Measurements from ENCODE around the gene CIC.

Gene CIC

DNA sequence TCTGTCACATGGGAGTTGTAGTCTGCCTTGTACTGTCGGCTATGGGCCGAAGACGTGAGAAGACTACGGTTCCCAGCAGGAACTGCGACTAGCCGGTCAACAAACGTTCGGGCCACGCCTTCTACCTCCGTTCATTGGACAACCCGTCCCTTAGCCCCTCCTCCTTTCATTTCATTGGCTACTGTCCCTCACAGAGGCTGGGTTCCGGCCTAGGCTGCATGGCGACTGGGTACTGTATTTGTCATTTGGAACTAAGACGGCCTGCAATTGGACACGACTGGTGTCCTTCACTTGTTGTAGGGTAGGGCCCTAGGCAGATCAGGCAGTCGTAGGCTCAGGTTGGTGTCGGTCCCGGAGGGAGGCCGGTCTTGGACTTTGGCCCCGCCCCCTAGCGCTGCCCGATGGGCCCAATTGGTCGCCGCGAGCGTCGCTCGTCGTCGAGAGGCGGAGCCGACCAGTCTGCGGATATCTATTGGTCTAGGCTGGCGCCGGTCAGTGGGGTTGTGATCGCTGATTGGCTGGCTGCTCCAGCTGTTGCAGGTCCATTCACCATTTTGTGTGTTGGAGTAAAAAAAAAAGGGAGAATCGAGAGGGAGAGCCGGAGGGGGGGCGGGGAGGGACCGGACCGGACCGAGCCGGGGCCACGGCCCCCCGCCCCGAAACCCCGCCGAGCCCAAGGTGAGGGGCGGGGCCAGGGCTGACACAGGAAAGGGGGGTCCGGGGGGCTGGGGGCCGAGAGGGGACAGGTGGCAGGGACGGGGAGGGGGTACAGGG lies at the start of gene CIC:
Gene CIC (plus strand): TSS at position 549 of the 774 bp plus-strand sequence. CDS start 2,532 bp downstream, outside the sequence.
- peak; percentile 97 to 99 (median 99) for DNase-seq (ENCODE audit: low read depth in 3 of 3, low spot score in 1 of 3)

- peak; percentile 89 to 94 (median 94) for DNase-seq (ENCODE audit: low read depth in 3 of 3, low spot score in 1 of 3)
Observed at GRCh38 chr19:42219812-42220750, 49.0 kb upstream of the CIC start, which contains the start of gene ZNF526. Gene ZNF526 (plus strand): TSS chr19:42220312. CDS start chr19:42224404, 4,092 bp downstream.

- DNase-seq (ENCODE audit: low read depth in 3 of 3, low spot score in 1 of 3): no peak
Observed at GRCh38 chr19:42220751-42221097, 48.3 kb upstream of the CIC start.

DNA sequence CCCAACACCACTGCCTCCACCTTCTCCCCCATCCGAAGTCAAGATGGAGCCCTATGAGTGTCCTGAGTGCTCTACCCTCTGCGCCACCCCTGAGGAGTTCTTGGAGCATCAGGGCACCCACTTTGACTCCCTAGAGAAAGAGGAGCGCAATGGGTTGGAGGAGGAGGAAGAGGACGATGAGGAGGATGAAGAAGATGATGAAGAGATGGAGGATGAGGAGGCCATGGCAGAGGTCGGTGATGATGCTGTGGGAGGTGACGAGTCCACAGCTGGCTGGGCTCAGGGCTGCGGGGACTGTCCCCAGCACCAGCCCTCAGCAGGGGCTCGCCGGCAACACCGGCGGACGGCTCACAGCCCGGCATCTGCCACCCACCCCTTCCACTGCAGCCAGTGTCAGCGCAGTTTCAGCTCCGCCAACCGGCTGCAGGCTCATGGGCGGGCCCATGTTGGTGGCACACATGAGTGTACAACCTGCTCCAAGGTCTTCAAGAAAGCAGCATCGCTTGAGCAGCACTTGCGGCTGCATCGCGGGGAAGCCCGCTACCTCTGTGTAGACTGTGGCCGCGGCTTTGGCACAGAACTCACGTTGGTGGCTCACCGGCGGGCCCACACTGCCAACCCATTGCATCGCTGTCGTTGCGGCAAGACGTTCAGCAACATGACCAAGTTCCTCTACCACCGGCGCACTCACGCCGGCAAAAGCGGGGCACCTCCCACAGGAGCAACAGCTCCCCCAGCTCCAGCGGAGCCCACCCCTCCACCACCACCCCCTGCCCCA lies 43.9 kb upstream of the CIC start:
- no peak for DNase-seq (ENCODE audit: low read depth in 3 of 3, low spot score in 1 of 3)

- DNase-seq (ENCODE audit: low read depth in 3 of 3, low spot score in 1 of 3): no peak
Observed at GRCh38 chr19:42225718-42226292, 43.2 kb upstream of the CIC start.

- DNase-seq (ENCODE audit: low read depth in 3 of 3, low spot score in 1 of 3): no peak
Observed at GRCh38 chr19:42226886-42227285, 42.2 kb upstream of the CIC start.

GRCh38 chr19:42228641-42229040 lies 40.4 kb upstream of the CIC start:
- no peak for DNase-seq (ENCODE audit: low read depth in 3 of 3, low spot score in 1 of 3)

DNA sequence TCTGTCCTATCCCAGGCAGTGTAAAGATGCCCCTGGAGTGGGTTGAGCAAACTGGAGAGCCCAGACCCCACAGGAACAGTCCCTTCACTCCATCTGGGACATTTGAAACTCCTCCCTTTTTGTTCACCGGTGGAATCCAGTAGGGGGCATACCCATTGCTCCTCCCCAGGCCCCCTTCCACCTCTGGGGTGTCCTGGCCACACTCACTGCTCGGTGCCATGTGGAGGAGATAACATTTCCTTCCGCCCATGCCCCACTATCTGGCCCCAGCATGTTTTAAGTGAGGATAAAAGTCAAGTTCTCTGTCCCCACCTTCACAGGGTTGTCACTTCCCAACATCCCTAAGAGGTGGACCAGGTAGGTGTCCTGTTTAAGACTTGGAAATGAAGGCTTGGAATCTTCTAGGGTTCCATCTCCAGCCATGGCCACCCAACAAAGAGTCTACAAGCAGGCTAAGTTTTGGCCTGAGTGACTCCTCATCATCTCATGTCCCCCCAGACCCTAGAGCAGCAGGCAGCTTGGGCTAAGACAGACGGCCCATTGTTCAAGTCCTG lies 39.7 kb upstream of the CIC start:
- no peak for DNase-seq (ENCODE audit: low read depth in 3 of 3, low spot score in 1 of 3)

DNA sequence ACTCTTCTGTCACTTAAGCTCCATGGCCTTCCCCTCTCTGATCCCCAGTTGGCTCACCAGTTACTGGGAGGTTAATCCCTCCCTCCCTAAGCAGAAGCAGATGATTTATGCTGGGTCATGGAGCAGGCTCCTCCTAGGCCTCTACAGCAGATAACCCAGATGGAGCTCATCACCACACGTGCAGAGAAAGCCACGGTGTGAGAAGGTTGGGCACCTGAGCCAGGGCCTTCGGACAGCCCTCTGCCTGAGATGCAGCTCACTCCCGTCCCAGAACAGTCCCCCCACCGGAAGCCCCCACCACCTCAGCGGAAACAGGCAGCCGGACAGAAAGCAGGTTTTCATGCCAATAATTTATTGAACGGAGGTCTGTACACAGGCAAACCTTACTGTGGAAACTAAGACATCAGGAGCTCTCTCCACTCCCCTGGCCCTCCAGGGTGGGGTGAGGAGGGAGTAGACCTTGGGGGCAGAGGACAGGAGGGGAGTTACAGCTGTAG lies 39.1 kb upstream of the CIC start:
- no peak for DNase-seq (ENCODE audit: low read depth in 3 of 3, low spot score in 1 of 3)

GRCh38 chr19:42230571-42230970 lies 38.5 kb upstream of the CIC start:
- no peak for DNase-seq (ENCODE audit: low read depth in 3 of 3, low spot score in 1 of 3)

DNA sequence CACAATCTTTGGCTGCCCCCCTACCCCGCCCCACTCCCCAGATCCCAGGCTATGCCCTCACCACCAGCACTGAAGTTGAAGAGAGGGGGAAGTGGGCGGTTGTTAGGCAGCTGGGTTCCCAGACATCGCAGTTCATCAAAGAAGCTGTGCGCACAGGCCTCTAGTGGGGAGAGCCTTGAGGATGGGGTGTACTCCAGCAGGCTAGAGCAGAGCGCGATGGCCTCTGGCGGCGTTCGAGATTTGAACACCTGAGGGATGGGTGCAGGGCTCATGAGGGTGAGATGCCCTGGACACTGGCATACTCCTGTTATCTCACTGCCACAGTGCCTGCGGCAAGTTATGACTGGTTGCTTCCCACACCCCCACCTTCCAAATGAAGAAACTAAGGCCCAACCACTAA lies 36.6 kb upstream of the CIC start:
- no peak for DNase-seq (ENCODE audit: low read depth in 3 of 3, low spot score in 1 of 3)

DNA sequence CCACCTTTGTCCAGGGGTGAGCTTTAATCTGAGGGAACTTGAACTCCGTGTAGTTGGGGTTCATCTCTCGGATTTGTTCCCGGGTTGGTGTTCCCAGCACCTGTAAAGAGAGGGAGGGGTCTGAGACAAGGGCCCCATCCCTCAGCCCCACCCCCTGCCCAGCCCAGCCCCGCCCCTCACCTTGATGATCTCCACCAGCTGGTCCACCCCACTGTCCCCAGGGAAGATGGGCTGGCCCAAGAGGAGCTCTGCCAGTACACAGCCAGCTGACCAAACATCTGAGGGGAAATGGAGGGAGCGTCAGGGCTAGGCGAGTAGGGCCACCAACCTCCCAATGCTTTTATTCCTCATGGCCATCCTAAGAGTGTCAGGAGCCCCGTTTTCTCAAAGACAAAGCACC lies 35.9 kb upstream of the CIC start:
- no peak for DNase-seq (ENCODE audit: low read depth in 3 of 3, low spot score in 1 of 3)

DNA sequence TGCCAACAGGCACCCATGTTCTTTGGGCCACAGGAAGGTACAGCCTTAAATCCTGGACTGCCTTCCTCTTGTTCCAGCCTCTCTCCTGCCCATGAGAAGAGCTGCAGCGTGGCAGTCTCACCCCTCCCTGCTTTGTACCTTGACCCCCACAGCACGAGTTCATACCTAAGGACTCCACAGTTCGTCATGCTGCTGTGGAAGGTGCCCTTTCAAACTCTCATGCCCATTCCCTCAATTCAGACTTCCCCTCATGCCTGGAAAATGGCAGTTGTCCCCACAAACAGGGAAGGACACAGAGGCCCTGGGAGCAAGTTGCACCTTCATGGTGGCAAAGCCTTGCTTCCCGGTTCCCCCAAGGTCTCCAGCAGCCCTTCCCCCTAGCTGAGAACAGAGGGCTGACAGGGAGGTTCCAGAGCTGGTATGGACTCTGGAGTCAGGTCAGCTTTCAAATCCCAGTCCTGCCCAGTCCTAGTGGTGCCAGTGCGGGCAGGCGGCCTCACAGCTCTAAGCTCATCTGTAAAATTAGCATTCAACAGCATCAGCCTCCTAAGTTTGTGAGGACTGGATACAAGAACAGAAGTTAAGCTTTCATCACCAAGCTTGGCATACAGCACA lies 35.3 kb upstream of the CIC start:
- DNase-seq (ENCODE audit: low read depth in 3 of 3, low spot score in 1 of 3): no peak

DNA sequence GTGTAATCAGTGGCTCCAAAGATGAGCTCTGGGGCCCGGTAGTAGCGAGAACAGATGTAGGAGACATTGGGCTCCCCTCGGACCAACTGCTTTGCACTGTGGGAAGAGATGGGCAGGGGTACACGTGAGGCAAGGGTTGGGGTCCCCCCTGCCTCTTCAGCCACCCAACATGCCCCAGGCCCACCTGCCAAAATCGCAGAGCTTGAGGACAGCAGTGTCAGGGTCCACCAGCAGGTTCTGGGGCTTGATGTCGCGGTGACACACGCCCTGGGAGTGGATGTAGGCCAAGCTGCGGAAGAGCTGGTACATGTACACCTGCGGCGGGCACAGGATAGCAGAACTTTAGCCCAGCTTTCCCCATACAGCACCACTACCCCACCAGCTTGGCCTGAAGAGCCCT lies 34.7 kb upstream of the CIC start:
- DNase-seq (ENCODE audit: low read depth in 3 of 3, low spot score in 1 of 3): no peak

DNA sequence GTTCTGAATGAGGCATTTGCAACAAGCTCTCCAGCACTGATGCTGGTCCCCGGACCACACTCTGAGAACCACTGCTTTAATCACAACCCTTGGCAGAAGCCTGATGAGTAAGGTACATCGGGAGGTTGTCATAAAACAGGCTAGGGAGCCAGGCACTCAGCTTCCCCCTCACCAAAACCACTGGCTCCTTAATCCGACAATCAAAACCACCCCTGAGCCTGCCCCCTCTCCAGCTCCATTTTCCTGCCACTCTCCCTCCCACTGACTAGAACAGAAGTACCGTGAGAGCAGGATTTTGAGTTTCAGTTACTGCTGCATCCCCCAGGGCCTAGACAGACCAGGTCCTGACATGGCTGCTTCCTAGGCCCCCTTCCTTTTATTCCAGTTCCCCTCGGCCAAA lies 33.9 kb upstream of the CIC start:
- DNase-seq (ENCODE audit: low read depth in 3 of 3, low spot score in 1 of 3): no peak

- no peak for DNase-seq (ENCODE audit: low read depth in 3 of 3, low spot score in 1 of 3)
Observed at GRCh38 chr19:42239544-42240220, 29.4 kb upstream of the CIC start.

DNA sequence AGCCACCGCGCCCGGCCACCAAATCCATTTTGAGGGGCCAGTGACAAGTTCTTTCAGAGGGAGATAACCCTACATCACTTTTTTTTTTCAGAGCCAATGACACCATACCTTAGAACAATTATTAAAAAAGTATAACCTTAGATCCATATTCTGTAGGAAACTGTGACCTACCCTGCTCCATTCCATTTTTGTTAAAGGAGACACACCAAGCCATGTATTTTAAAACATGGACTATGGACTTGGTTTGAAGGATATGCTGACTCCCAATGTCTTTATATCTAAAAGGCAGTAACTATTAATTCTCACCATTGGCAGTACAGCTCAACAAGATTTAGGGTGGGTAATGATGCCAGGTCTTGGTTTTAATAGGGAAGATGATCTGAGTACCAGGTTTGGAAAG lies 27.8 kb upstream of the CIC start:
- no peak for DNase-seq (ENCODE audit: low read depth in 3 of 3, low spot score in 1 of 3)

- no peak for DNase-seq (ENCODE audit: low read depth in 3 of 3, low spot score in 1 of 3)
Observed at GRCh38 chr19:42242069-42242511, 27.0 kb upstream of the CIC start.

All from stimulated activated CD4-positive, alpha-beta T cell treated with anti-CD3 and anti-CD28 coated beads, TNF-alpha, amount 100 ng/mL, for 1 hour (primary cell).